HAP-1 (cell line): ENCODE measurements around the gene PHACTR3.

ENCODE experiments used
- DNase-seq, 2 experiments: peaks; one replicate each; pipeline ENCODE4 v3.0.0-alpha.2; 2016 to 2020; ENCODE audit warnings: low spot score in 2 of 2
- H3K27me3 ChIP-seq: fragments of 250-450 bp; sonication (Bioruptor Pico); 2 replicates; pipeline ENCODE4 v1.5.1; 2020; ENCODE audit warnings: low read depth, mild to moderate bottlenecking, moderate library complexity
- H3K36me3 ChIP-seq: fragments of 250-450 bp; sonication (Bioruptor Pico); replicated peaks from 2 replicates; pipeline ENCODE4 v1.5.1; 2020; ENCODE audit warnings: mild to moderate bottlenecking
- H3K4me1 ChIP-seq: fragments of 250-450 bp; sonication (Bioruptor Pico); 2 replicates; pipeline ENCODE4 v1.5.1; 2020; ENCODE audit warnings: mild to moderate bottlenecking
- H3K4me3 ChIP-seq: fragments of 250-450 bp; sonication (Bioruptor Pico); 2 replicates; pipeline ENCODE4 v1.5.1; 2020; ENCODE audit warnings: mild to moderate bottlenecking, moderate library complexity
- H3K9me3 ChIP-seq: fragments of 250-450 bp; sonication (Bioruptor Pico); 2 replicates; pipeline ENCODE4 v1.5.1; 2020; ENCODE audit warnings: mild to moderate bottlenecking, moderate library complexity
- in situ Hi-C: fragments of 300-500 bp; cut with MboI; formaldehyde crosslinking; loops from 3 replicates; pipeline ENCODE4 v1.14.3; 2020; ENCODE audit warnings: low sequenced_read_pairs, inconsistent platforms, mixed read lengths

Gene PHACTR3

DNA sequence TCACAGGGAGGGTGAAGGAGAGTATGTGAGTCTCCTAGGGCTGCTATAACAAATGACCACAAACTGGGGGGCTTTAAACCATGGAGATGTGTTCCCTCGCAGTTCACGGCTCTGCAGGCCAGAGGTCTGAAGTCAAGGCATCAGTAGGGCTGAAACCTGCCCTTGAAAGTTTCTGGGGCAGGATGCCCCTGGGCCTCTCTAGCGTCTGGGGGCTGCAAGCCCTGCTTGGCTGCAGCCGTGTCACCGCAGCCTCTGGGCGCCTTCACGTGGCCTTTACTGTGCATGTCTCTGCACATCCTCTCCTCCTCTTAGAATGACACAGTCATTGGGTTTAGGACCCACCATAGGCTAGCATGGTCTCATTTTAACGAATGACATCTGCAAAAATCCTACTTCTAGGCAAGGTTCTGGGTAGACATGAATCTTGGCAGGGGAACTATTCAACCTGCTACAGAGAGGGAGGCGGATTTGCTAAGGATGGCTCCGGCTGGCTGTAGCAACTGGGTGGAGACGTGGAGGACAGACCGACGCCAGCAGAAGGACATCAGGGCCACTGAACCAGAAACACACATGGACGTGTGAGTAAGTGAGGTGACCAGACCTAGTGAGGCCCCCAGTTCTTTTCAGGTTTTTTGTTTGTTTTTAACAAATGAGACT is 58.6 kb downstream of the PHACTR3 start:
- Histone ChIP-seq H3K4me1 (no peaks in the 10 kb centered on the region), H3K27me3 (no peaks in the 10 kb centered on the region), H3K4me3 (no peak overlapping the region), H3K9me3 (peaks cover 2% of the 10 kb centered on the region; the same call in 1 of the 2 replicates), H3K36me3 (no peaks in the 10 kb centered on the region)
- in situ Hi-C loops: no loop called here
- DNase-seq: no peak

DNA sequence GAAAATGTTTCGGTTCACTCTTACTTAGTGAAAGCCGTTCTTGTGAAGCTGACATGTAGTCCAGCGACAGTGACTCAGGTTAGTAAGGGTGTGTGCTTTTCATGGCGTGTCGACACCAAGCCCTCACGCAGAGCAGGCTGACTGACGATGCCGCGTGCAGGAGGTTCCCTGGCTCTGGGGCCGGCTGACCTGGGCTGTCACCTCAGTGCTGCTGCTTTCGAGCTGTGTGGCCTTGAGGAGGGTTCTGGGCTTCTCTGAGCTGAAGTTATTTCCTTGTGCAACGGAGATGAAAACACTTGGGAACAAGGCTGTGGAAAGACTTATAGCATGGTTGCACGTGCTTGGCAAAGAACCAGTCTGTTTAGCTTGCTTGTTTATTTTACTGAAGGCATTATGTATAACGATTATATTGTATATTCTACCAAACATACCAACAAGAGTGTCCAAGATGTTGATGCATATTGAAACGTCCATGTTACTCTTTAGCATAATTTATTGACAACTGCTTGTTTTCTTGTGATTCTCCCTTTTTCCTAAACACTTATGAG is 59.2 kb downstream of the PHACTR3 start:
- Histone ChIP-seq H3K9me3 (no peaks in the 10 kb centered on the region), H3K27me3 (no peaks in the 10 kb centered on the region), H3K4me3 (no peak overlapping the region), H3K4me1 (no peaks in the 10 kb centered on the region), H3K36me3 (no peaks in the 10 kb centered on the region)
- DNase-seq: no peak
- in situ Hi-C loops: no loop called here

DNA sequence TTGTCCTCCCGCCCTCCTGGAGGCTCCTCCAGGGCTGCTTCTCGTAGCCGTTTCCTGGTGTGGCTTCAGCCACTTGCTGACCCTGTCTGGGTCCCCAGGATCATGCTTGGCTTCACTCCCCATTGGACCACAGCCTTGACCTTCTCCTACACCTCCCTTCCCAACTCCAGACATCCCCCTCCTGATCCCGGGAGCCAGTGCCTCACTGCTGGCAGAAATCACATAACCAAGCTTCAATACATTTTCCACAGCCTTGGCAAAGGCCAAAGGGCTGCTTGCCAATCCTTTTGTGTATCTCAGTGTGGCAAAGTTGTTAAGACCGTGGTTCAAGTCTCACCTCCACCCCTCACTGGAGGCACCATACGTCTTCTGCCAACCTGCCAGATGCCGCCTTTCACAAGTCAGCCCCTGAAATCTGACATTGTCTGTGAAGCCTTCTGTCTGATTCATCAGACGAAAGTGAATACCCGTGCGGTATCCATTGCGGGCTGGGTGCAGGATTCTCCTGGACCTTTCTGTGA is 60.1 kb downstream of the PHACTR3 start:
- H3K4me3 ChIP-seq: no peak overlapping the region
- no peaks in the 10 kb centered on the region for H3K9me3 ChIP-seq
- DNase-seq: no peak
- H3K4me1 ChIP-seq: no peaks in the 10 kb centered on the region
- H3K36me3 ChIP-seq: no peaks in the 10 kb centered on the region
- in situ Hi-C loops: no loop called here
- no peaks in the 10 kb centered on the region for H3K27me3 ChIP-seq

DNA sequence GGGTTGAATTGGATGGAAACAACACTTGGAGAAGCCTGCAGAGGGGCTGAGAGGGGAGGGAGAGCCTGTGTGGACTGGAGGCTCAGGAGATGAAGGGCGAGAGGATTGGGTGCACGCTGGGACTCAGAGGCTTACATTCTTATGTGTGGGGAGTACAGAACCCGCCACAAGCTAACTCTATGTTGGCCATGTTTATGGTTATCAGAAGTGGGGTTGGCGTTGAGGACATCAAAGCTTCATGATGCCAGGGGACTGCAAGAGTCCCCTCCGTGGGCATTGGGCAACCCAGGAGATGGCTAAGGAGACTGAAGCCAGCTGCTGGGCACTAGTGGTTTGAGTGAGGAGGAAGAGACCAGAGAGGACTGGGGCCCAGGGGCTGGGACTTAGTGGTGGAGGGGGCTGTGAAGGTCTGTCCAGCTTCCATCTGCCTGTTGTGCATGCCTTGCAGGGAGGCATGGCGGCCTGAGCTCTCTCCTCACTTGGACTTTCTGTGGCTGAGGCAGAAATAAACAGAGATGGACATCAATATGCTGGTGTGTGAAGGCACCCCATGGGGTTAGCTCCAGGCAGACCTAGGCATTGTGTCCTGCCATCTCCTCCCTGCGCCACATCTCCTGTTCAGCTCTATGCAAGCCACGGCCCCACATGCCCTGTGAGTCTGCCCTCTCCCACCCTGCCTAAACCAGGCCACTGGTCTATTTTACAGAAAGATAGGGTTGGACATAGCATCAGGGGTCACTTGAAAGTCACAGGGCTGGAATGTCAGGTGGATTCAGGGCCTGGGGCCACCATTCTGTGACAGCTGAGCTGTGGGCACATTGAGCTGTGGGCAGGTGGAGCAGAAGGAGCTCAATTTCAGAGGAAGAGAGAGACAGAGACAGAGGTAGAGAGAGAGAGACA is 61.6 kb downstream of the PHACTR3 start:
- Histone ChIP-seq H3K9me3 (no peaks in the 10 kb centered on the region), H3K36me3 (no peaks in the 10 kb centered on the region), H3K27me3 (no peaks in the 10 kb centered on the region), H3K4me1 (no peaks in the 10 kb centered on the region), H3K4me3 (no peak overlapping the region)
- no peak for DNase-seq
- in situ Hi-C loops: no loop called here

DNA sequence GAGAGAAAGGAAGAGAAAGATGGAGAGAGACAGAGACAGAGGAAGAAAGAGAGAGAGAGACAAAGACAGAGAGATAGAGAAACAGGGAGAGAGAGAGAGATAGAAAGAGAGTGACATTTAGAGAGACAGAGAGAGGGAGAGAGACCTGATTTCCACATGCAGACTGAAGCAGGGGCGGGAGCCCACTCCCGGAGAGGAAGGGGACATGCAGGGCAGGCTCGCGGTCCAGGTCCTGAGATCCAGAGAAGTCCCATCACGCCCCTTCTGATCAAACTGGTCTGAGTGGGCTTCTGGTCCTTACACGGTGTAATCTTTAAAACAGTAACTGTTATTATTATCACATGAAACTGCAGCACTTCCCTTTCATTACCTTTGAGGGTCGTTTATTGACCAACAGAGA is 62.2 kb downstream of the PHACTR3 start:
- Histone ChIP-seq H3K4me1 (no peaks in the 10 kb centered on the region), H3K27me3 (no peaks in the 10 kb centered on the region), H3K4me3 (no peak overlapping the region), H3K9me3 (no peaks in the 10 kb centered on the region), H3K36me3 (no peaks in the 10 kb centered on the region)
- in situ Hi-C loops: no loop called here
- DNase-seq: no peak

DNA sequence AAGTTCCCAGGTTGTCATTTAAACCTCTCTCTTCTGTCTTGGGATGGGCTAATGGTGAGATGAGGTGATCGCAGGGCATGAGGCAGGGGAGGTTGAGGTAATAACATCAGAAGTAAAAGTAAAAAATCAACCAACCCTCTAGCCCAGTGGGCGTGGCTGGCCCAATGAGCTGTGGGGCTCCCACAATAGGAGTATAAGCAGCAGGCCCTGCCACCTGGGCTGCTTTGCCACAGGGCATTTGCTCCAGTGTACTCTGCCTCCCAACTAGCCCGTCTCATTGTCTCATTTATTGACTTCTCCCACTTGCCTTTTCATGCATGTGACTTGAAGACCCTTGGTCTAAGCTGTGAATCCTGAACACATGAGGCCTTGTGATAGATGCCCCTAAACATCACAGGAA is 62.8 kb downstream of the PHACTR3 start:
- in situ Hi-C loops: no loop called here
- Histone ChIP-seq H3K4me3 (no peak overlapping the region), H3K9me3 (no peaks in the 10 kb centered on the region)

DNA sequence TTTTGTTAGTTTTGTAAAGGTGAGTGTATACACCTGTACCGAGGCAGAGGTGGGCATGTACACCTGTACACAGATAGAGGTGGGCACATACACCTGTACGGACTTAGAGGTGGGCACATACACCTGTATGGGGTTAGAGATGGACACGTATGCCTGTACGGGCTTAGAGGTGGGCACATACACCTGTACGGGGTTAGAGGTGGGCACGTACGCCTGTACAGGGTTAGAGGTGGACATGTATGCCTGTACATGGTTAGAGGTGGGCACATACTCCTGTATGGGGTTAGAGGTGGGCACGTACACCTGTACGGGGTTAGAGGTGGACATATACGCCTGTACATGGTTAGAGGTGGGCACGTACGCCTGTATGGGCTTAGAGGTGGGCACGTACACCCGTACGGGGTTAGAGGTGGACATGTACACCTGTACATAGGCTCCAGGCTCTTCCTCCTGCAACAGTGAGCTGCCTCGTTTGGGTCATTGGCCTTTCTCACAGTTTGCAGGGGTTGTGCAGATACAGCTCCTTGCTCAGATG is 63.7 kb downstream of the PHACTR3 start:
- Histone ChIP-seq H3K27me3 (no peaks in the 10 kb centered on the region), H3K9me3 (no peaks in the 10 kb centered on the region), H3K4me3 (no peak overlapping the region), H3K4me1 (no peaks in the 10 kb centered on the region), H3K36me3 (no peaks in the 10 kb centered on the region)
- no peak for DNase-seq
- in situ Hi-C loops: no loop called here

More for the DNA sequence above, 62.8 kb downstream of the PHACTR3 start:
- H3K36me3 ChIP-seq: no peaks in the 10 kb centered on the region
- no peak for DNase-seq
- no peaks in the 10 kb centered on the region for H3K4me1 ChIP-seq
- no peaks in the 10 kb centered on the region for H3K27me3 ChIP-seq

DNA sequence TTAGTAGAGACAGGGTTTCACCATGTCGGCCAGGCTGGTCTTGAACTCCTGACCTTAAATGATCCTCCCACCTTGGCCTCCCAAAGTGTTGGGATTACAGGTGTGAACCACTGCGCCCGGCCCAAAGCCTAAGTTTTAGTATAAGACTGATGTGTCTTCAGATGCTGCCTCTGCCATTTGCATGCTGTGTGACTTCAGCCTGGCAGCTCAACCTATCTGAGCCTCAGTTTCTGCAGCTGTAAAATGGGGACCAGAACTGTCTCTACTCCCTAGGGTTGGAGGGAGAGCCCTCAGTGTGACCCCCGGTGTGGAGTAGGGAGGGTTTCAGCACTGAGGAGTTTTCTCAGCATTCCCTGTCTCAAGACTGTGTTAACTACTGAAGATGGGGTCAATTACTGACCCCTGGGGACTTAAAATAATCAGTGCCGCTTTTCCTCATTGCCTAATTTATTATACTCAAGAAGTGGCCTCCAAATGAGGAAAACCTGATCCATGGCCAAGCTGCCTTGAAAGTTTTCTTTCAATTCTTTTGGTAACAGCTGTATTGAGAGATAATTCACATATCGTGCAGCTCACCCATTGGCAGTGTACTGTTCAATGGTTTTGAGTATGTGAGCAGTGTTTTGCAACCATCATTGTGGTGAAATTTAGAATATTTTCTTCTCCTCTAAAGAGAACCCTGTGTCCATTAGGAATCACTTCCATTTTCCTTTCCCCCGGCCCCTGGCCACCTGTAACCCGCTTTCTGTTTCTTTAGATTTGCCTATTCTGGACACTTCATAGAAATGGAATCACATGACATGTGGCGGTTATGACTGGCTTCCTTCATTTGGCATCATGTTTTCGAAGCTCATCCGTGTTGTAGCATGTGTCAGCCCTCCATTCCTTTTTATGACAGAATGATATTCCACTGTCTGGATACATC is 64.8 kb downstream of the PHACTR3 start:
- no peaks in the 10 kb centered on the region for H3K9me3 ChIP-seq
- H3K4me1 ChIP-seq: no peaks in the 10 kb centered on the region
- H3K27me3 ChIP-seq: no peaks in the 10 kb centered on the region
- H3K36me3 ChIP-seq: no peaks in the 10 kb centered on the region
- in situ Hi-C loops: no loop called here
- H3K4me3 ChIP-seq: no peak overlapping the region
- no peak for DNase-seq

DNA sequence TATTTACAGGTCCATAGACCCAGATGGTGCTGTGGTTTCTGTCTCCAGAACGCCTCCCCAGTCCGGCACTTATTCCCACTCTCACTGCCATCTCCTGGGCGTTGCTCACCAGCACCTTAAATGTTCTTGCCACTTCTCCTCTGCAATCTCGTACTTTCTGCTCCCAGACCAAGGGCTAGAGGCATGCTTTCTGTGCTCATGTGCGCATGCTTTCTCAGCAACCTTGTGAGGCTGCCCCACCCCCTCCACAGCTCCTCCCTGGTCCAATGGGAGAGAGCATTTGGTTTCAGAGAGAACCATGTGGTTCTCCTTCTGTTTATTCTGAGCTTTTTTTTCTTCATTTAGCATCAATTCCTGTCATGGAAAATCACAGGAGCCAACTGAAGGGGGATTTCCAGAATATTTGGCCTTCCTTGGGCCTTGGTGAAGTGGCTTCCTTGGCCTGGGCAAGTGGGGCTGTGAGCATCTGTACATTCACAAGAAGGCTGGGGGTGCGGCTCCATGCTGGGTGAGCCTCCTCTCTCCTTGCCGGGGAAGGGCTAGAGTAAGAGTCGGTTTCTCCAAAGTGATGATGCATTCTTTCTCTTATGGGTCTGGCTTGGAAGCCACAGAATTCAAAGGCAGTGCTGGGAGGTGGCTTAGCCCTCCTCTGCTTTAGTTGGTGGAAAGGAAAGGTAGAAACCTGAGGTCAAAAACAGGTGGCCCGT is 66.6 kb downstream of the PHACTR3 start:
- no peaks in the 10 kb centered on the region for H3K27me3 ChIP-seq
- no peaks in the 10 kb centered on the region for H3K36me3 ChIP-seq
- no peak overlapping the region for H3K4me3 ChIP-seq
- DNase-seq: no peak
- no peaks in the 10 kb centered on the region for H3K4me1 ChIP-seq
- H3K9me3 ChIP-seq: no peaks in the 10 kb centered on the region
- in situ Hi-C loops: no loop called here

DNA sequence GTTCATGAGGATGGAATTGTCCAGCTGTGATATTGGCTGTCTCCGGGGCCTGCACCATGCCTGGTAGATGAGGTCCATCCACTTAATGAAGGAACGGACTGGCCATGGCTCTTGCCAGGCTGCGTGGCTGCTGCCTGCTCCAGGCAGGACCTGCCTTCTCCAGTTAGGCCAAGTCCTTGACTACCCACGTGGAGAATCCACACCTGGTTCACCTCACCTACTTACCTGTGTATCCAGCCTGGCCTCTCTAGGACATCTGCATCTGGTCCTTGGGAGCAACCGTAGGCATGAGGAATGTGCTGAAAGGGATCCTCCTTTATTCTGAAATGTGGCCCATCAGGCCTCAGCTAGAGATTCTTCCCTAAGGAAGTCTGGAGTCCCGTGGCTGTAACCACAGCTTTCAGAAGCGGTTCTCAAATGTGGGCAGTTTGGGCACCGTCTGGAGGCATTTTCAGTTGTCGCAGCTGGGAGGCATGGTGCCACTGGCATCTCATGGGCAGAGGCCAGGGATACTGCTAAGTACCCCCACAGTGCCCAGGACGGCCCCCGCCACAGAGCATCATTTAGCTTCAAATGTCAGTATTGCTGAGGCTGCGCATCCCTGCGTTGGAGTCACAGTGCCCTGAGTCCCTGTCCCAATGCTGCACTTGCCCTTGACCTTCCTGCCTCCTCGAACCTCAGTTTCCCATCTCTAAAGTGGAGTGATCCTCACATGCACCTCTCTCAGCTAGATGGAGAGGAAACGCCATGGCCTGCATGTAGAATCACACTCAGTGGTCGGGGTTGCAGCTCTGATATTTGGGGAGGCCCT is 67.5 kb downstream of the PHACTR3 start:
- H3K4me3 ChIP-seq: no peak overlapping the region
- no peaks in the 10 kb centered on the region for H3K36me3 ChIP-seq
- no peaks in the 10 kb centered on the region for H3K9me3 ChIP-seq
- no peak for DNase-seq
- H3K4me1 ChIP-seq: no peaks in the 10 kb centered on the region
- H3K27me3 ChIP-seq: no peaks in the 10 kb centered on the region
- in situ Hi-C loops: no loop called here

DNA sequence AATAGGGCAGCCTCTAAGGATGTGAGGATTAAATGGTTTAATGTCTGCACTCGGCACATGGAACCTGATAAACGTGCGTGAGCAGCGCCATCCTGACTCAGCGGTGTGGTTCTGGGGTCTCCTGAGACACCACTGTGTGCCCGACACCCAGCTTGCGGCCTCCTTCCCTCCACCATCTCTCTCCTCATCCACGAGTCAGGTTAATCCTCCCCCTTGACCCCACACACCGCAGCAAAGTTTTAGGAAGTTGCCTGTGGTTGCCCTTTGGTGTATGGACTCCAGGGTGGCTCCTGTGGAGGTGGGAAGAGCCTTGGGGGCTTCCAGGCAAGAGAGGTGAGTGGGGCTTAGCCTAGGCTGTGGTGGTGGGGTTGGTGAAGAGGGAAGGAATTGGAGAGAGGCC is 68.2 kb downstream of the PHACTR3 start:
- no peak overlapping the region for H3K4me3 ChIP-seq
- H3K4me1 ChIP-seq: no peaks in the 10 kb centered on the region
- in situ Hi-C loops: no loop called here
- no peaks in the 10 kb centered on the region for H3K9me3 ChIP-seq
- no peak for DNase-seq
- H3K36me3 ChIP-seq: no peaks in the 10 kb centered on the region
- H3K27me3 ChIP-seq: no peaks in the 10 kb centered on the region

DNA sequence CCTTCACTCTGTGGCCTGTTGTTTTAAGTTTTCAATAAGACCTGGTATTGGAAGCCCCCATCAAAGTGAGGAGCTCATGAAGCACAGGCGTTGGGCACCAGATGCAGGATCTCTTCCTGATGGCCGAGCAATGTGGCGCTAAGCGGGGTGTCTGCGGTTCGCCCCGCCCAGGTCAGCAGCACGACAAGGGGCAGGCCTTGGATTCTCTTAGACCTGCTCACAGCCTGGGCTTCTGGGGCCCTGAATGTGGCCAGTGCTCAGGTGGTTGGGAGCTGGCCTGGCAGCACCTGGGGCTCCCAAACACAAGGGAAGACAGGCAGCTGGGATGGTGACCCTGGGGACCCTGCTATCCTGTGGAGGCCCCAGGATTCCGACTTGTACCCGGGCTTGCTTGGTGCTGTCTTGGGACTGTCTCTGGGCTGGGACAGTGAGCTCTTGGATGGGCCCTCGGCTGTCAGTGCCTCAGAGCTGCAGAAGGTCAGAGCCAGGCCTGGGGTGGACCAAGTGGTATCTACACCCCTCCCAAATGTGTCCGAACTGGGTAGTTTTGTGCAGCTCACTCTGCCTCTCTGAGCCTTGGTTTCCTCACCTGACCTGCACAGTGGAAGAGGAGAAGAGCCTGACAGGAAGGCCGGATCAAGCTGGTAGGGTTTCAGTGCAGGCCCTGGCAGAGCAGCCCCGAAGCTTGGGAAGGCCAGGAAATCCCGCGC is 69.1 kb downstream of the PHACTR3 start:
- in situ Hi-C loops: no loop called here
- no peaks in the 10 kb centered on the region for H3K27me3 ChIP-seq

More for the DNA sequence above, 69.1 kb downstream of the PHACTR3 start:
- no peak for DNase-seq
- H3K9me3 ChIP-seq: no peaks in the 10 kb centered on the region
- no peaks in the 10 kb centered on the region for H3K36me3 ChIP-seq
- H3K4me3 ChIP-seq: no peak overlapping the region
- no peaks in the 10 kb centered on the region for H3K4me1 ChIP-seq
